ENCODE measurements around the gene CALHM6.
"Not testable (repeated sequence)": the region's sequence is repeated elsewhere in the genome, so short reads cannot be mapped to it uniquely, and the experiment has no call there.

The CALHM6 gene

DNA sequence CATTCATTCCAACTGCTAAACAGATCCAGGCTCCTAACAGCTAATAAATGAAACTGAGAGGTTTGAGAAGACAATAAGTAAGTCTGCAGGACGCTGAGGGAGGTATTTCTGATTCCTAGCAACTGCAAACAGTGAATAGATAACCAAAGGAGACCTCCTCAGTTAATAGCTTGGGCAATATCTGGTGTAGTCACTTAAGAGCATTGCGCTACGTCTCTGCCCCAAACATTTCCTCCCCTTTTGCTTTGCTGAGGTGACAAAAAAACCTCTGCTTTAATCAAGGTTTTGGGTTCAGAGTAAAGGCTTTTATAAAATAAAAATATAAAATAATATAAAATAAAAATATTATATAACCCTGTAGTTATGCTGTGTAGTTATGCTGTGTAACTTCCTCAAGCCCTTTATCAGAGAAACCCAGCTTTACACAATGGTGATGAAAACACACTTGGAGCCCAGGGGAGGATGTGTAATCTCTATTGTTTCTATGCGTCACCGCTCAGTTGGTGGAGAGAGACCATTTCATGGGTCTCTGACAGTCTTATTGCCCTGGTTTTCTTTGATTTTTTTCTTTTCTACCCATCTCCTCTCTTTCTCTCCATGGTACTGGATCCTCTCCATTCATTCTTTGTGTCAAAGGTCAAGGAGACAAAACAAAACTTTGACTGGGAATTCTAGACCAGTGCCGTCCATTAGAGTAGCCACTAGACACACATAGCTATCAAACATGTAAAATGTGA is 31.3 kb downstream of the CALHM6 start:
- TF ChIP-seq, protein P1, sequence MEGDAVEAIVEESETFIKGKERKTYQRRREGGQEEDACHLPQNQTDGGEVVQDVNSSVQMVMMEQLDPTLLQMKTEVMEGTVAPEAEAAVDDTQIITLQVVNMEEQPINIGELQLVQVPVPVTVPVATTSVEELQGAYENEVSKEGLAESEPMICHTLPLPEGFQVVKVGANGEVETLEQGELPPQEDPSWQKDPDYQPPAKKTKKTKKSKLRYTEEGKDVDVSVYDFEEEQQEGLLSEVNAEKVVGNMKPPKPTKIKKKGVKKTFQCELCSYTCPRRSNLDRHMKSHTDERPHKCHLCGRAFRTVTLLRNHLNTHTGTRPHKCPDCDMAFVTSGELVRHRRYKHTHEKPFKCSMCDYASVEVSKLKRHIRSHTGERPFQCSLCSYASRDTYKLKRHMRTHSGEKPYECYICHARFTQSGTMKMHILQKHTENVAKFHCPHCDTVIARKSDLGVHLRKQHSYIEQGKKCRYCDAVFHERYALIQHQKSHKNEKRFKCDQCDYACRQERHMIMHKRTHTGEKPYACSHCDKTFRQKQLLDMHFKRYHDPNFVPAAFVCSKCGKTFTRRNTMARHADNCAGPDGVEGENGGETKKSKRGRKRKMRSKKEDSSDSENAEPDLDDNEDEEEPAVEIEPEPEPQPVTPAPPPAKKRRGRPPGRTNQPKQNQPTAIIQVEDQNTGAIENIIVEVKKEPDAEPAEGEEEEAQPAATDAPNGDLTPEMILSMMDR (IDR thresholded peaks at IDR 0.05; ENCODE audit: extremely low read depth, missing control alignments), result no peak
- DNase-seq (ENCODE audit: low spot score), result no peak

DNA sequence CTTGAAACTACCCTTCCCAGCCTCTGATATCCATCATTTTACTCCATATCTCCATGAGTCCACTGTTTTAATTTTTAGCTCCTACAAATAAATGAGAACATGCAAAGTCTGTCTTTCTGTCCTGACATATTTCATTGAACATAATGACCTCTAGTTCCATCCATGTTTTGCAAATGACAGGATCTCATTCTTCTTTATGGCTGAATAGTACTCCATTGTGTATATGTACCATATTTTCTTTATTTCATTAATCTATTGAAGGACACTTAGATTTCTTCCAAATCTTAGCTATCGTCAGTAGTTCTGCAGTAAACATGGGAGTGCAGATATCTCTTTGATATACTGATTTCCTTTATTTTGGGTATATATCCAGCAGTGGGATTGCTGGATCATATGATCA is 34.0 kb downstream of the CALHM6 start:
- not testable (repeated sequence) for DNase-seq (ENCODE audit: low spot score)

- DNase-seq (ENCODE audit: low spot score), result no peak
- TF ChIP-seq, protein P1 (IDR thresholded peaks at IDR 0.05; ENCODE audit: extremely low read depth, missing control alignments), result no peak
Observed at GRCh38 chr6:116497113-116497676, 36.0 kb downstream of the CALHM6 start.

GRCh38 chr6:116500969-116501433 is 39.8 kb downstream of the CALHM6 start:
- TF ChIP-seq, protein P1 (IDR thresholded peaks at IDR 0.05; ENCODE audit: extremely low read depth, missing control alignments), result no peak
- DNase-seq (ENCODE audit: low spot score), result no peak

- TF ChIP-seq, protein P1 (IDR thresholded peaks at IDR 0.05; ENCODE audit: extremely low read depth, missing control alignments), result no peak
Observed at GRCh38 chr6:116507324-116507723, 46.1 kb downstream of the CALHM6 start.

DNA sequence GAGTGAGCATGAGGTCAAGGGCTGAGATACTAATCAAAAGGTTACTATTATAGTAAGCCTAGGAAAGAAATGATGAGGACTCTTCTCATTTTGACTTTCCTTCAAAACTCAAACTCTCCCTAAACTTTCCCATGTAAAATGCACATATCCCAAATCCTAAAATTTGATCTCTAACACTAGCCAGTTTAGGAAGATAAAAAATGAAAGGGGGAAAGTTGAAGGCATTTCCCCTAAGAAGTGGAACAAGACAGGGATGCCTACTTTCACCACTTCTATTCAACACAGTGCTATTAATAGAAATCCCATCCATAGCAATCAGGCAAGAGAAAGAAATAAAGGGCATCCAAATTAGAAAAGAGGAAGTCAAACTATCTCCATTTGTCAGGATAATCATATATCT is 47.4 kb downstream of the CALHM6 start:
- TF ChIP-seq, protein P1 (IDR thresholded peaks at IDR 0.05; ENCODE audit: extremely low read depth, missing control alignments), result no peak
- DNase-seq (ENCODE audit: low spot score), result no peak

More at GRCh38 chr6:116507324-116507723, 46.1 kb downstream of the CALHM6 start:
- no peak for DNase-seq (ENCODE audit: low spot score)

GRCh38 chr6:116511424-116512110 is 50.4 kb downstream of the CALHM6 start, which contains the start of gene CALHM5:
Gene CALHM5, plus strand, starts transcription at chr6:116511639. Its CDS starts 58 bp downstream, at chr6:116511697.
- TF ChIP-seq, protein P1 (IDR thresholded peaks at IDR 0.05; ENCODE audit: extremely low read depth, missing control alignments), result no peak
- no peak for DNase-seq (ENCODE audit: low spot score)
